MM.1S (cell line): Measurements from ENCODE around the gene MFAP5.

Experiments used
- CTCF ChIP-seq: fragments of 300-600 bp; sonication (generic); IDR thresholded peaks from 2 replicates; pipeline ENCODE4 v1.5.1; 2016; ENCODE audit warnings: antibody characterized with exemption, low read length, mixed read lengths
- EZH2phosphoT487 ChIP-seq: fragments of 300-600 bp; sonication (generic); IDR thresholded peaks from 2 replicates; pipeline ENCODE4 v1.6.1; 2018; ENCODE audit warnings: antibody characterized with exemption, low read length

GRCh38 chr12:8647968-8648367 lies 14.7 kb downstream of the MFAP5 start:
- TF ChIP-seq CTCF (no peak), EZH2phosphoT487 (no peak)
